GM19455 (cell line): ENCODE results near the gene RNF31.
A peak's percentile ranks its signal among the peaks of the same experiment; 100 is the strongest.

Experiments used
- ATAC-seq: cut with Tn5 transposase; IDR thresholded peaks from one replicate; pipeline ENCODE4 v1.9.1; 2021; ENCODE audit not compliant: unreplicated experiment

RNF31 gene

DNA sequence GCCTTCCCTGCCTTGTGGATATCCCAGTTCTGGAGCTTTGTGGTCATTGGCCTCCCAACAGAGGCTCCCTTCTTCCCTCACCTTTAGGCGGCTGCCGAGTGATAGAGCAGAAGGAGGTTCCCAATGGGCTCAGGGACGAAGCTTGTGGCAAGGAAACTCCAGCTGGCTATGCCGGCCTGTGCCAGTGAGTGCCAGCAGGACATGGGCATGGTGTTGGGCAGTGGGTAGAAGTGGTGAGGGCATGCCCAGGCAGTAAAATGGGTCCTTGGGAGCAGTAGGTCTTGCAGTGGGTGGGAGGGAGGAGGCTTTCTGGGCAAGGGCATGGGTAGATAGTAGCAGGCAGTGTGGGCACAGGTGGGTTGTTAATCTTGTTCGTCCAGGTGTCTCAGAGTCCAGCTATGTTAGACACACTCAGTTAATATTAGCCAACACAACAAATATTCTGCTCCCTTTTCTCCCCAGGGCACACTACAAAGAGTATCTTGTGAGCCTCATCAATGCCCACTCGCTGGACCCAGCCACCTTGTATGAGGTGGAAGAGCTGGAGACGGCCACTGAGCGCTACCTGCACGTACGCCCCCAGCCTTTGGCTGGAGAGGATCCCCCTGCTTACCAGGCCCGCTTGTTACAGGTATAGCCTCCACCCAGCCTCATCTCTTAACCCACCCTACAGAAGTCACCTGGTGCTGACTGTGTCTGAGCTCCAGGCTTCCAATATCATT, 12.6 kb downstream of the RNF31 start:
- ATAC-seq = no peak

DNA sequence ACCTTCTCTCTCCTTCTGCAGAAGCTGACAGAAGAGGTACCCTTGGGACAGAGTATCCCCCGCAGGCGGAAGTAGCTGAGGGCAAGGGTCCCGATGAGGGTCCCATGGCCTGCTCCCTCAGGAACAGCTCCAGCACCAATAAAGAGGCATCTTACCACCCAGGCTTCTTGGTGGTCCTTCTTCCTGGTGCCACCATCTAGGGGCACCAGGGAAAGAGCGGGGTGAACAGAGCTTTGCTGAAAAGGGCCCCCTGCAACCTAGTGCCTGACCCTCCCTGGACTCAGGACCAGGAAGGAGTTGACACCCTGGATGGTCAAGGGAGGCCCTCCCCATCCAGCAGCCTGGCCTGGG, 13.2 kb downstream of the RNF31 start:
- ATAC-seq = no peak

GRCh38 chr14:24160850-24161804, 13.8 kb downstream of the RNF31 start, which contains the start of gene IRF9:
Gene IRF9 (plus strand): TSS chr14:24161265. CDS start chr14:24162145, 880 bp downstream.
- peak; percentile 86 for ATAC-seq

DNA sequence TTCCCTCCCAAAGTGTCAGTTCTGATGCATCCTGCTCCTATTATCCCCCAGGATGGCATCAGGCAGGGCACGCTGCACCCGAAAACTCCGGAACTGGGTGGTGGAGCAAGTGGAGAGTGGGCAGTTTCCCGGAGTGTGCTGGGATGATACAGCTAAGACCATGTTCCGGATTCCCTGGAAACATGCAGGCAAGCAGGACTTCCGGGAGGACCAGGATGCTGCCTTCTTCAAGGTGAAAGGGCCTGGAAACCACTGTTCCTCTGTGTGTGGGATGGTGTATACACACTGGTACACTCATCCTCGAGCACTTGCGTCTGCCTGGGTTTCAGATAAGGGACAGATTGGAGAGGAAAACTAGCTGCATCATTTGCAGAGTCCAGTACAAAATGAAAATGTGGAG, 14.8 kb downstream of the RNF31 start:
- ATAC-seq = no peak

DNA sequence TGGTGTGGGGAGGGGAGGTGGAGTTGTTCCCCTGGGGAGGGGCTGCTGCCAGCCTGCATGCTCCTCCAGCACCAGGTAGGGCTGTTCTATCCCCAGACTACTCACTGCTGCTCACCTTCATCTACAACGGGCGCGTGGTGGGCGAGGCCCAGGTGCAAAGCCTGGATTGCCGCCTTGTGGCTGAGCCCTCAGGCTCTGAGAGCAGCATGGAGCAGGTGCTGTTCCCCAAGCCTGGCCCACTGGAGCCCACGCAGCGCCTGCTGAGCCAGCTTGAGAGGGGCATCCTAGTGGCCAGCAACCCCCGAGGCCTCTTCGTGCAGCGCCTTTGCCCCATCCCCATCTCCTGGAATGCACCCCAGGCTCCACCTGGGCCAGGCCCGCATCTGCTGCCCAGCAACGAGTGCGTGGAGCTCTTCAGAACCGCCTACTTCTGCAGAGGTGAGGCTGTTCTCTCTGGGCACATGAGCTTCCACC, 17.3 kb downstream of the RNF31 start:
- ATAC-seq = no peak

- no peak for ATAC-seq
Observed at GRCh38 chr14:24165785-24166184, 18.5 kb downstream of the RNF31 start.

DNA sequence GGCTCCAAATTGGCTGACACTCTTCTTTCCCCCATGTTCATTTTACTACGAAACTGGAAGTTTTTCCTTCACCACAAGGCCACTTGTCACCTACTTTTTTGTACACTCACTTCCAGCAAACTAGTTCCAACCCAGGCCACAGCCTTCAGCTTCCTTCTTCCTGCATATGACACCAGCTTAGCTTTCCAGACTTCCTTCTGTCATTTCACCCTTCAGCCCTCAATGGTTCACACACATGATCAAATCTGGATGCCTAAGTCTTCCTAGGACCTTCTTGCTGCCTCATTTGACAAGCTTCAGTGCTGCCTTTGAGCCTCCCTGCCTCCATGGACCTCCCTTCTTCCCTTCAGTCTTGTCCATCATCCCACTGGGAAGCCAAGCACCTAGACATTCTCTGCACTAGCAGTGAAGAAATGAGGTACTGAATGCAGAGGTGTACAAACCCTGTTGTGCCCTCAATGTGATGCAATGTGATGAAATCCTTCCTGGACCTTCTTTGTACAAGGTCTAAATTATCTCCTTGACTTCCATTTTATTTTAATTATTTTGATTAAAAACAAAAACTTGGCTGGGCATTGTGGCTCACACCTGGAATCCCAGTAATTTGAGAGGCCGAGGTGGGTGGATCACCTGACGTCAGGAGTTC, 20.3 kb downstream of the RNF31 start:
- no peak for ATAC-seq

DNA sequence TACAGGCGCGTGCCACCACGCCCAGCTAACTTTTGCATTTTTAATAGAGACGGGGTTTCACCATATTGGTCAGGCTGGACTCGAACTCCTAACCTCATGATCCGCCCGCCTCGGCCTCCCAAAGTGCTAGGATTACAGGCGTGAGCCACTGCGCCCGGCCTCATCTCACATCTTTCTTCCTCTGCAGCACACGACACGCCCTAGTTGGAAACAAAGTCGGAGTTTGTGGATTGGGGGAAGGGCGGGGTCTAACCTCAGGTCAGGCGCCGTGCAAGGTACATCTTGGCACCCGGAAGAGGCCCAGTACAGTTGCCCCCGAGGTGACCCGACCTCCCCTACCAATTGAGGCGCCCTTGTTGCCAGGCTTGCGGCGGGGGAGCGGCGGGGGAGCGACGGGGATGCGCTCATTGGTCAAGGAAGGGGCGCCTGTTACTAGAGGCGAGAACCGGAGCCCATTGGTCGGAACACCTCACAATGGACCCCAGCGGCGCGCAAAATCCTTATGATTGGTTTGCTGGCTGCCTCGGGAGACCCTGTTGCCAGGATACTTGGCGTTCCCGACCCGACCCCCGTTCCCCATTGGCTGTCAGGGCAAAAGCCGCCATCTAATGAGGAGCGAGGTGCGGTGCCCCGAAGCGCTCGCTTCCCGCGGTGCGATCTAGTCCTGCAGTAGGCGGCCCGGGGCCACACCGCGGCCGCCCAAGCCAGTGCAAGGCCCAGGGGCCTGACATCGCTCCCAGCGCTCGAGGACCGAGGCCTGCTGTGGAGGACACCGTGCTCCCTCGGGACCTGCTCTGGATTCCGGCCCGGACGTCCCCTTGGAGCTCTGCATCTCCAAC, 24.3 kb downstream of the RNF31 start, which contains the start of gene REC8:
Gene REC8 (plus strand): TSS at position 659 of the 839 bp plus-strand sequence. CDS start 473 bp downstream, outside the sequence.
- ATAC-seq = peak; percentile 83

- ATAC-seq = no peak
Observed at GRCh38 chr14:24172261-24172860, 25.1 kb downstream of the RNF31 start.

DNA sequence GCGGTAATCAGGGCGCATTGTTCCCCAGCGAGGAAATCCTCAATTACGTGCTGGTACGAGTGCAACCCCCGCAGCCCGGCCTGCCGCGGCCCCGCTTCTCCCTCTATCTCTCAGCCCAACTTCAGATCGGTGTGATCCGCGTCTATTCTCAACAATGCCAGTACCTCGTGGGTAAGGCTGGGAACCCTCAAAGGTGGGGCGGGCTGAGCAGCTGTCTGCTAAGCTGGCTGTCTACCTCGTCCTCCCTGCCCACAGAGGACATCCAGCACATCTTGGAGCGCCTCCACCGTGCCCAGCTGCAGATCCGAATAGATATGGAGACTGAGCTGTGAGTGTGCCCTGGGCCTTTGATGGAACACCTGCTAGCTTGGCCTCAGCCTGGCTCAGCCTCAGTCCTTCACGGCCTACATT, 25.6 kb downstream of the RNF31 start:
- ATAC-seq = no peak

DNA sequence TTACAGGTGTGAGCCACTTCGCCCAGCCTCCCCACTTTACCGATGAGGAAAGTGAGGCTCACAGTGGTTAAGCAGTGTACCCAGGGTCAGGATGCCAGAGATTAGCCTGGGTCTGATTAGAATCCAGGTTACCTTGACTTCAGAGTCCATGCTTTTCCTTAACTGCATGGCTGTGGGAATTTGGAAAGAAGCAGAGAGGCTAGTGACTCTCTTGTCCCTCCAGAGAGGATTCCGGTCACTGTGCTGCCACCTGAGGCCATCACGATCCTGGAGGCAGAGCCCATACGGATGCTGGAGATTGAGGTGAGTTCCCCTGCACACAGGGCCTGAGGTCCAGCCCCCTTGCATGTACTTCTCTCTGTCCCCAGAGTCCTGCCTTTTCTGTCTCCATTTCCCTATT, 29.3 kb downstream of the RNF31 start:
- ATAC-seq = no peak

DNA sequence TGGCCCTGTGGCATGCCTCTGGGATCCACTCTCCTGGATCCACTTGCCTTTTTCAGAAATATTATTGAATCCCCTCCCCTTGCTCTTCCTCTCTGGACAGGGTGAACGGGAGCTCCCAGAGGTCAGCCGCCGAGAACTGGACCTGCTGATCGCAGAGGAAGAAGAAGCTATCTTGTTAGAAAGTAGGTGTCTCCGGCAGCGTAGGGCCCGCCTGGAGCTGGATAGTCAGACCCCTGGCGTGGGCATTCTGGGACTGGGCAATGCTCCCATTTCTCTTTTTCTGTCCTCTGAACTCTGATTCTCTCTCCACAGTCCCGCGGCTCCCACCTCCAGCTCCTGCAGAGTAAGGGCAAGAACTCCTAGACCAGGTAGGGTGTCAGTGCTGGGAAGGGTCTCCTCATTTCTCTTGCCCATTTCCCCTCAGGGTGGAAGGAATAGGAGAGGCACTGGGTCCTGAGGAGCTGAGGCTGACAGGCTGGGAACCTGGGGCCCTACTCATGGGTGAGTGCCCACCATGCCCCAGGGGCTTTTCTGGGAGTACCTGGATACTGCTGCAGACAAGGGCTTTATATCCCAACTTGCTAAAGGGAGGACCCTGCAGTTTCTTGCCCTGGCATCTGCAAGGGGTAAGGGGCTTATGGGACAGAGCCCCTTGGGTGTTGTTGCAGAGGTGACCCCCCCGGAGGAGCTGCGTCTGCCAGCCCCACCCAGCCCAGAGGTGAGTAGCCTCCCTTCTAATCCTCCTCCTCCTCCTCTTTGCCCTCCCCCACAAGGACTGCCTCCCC, 29.9 kb downstream of the RNF31 start:
- no peak for ATAC-seq

GRCh38 chr14:24177891-24178290, 30.6 kb downstream of the RNF31 start:
- no peak for ATAC-seq

- ATAC-seq = no peak
Observed at GRCh38 chr14:24178399-24179178, 31.3 kb downstream of the RNF31 start.

DNA sequence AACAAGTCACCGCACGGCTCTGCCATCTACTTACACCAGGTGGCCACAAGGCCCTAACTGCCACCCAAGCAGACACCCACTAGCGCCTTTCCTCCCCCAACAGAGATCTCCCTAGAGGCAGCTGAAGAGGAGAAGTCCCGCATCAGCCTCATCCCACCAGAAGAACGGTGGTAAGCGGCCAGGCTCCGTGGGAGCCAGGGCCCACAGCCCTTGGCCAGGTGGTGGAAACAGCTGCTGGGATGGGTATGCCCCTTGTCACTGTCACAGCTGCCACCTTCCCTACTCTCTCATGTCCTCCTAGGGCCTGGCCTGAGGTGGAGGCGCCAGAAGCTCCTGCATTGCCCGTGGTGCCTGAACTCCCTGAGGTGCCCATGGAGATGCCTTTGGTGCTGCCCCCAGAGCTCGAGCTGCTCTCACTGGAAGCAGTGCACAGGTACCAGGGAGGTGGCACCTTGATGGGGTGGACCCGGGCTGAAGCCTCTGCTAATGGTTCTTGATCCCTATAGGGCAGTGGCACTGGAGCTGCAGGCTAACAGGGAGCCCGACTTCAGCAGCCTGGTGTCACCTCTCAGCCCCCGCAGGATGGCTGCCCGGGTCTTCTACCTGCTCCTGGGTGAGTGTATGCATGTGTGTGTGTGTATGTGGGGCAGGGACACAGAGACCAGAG, 32.1 kb downstream of the RNF31 start:
- ATAC-seq = no peak

- ATAC-seq = no peak
Observed at GRCh38 chr14:24179961-24180796, 32.9 kb downstream of the RNF31 start.
